Spleen (tissue), 11 donors: Measurements from ENCODE around the gene EHD4. TPM values are rescaled to one million over a fixed set of nuclear protein-coding genes. Genes with fewer than 3 reads are reported as not detected.

ENCODE experiments used
- DNase-seq: peaks from one replicate; pipeline ENCODE4 v3.0.0-alpha.2; 2020
- H3K27ac ChIP-seq, 8 donors: fragments of 200-600 bp; sonication (generic) in 7 of 8; 1 replicate in 4 of 8; 2 replicates in 4 of 8; pipeline versions ENCODE4 v1.5.0 to v1.8.0; 2016 to 2021; ENCODE audit warnings: inconsistent platforms in 4 of 8, mild to moderate bottlenecking in 4 of 8, moderate library complexity in 1 of 8
- H3K27me3 ChIP-seq, 7 donors: fragments of 200-600 bp; sonication (generic) in 6 of 7; replicated peaks in 1 of 7; 1 replicate in 4 of 7; 2 replicates in 3 of 7; pipeline versions ENCODE4 v1.5.0 to v1.8.0; 2016 to 2021; ENCODE audit warnings: inconsistent platforms in 3 of 7, mild to moderate bottlenecking in 1 of 7
- H3K36me3 ChIP-seq, 6 donors: fragments of 200-600 bp; sonication (generic) in 5 of 6; 1 replicate in 4 of 6; 2 replicates in 2 of 6; pipeline versions ENCODE4 v1.5.0 to v1.8.0; 2016 to 2021; ENCODE audit warnings: inconsistent platforms in 2 of 6
- H3K4me1 ChIP-seq, 6 donors: fragments of 200-600 bp; sonication (generic) in 5 of 6; 1 replicate in 3 of 6; 2 replicates in 3 of 6; pipeline versions ENCODE4 v1.5.0 to v1.8.0; 2016 to 2021; ENCODE audit warnings: inconsistent platforms in 3 of 6
- H3K4me3 ChIP-seq, 8 donors: fragments of 200-600 bp; sonication (generic) in 7 of 8; 1 replicate in 4 of 8; 2 replicates in 4 of 8; pipeline versions ENCODE4 v1.5.0 to v1.8.0; 2016 to 2021; ENCODE audit warnings: inconsistent platforms in 4 of 8, mild to moderate bottlenecking in 4 of 8, moderate library complexity in 2 of 8
- H3K9me3 ChIP-seq, 8 donors: fragments of 200-600 bp; sonication (generic) in 7 of 8; 1 replicate in 4 of 8; 2 replicates in 4 of 8; pipeline versions ENCODE4 v1.5.0 to v1.8.0; 2016 to 2021; ENCODE audit warnings: inconsistent platforms in 4 of 8
- CTCF ChIP-seq, 11 experiments: fragments of 200-600 bp in 7 of 11; fragments of 450-650 bp in 4 of 11; sonication (generic) in 4 of 11; IDR thresholded peaks in 8 of 11; conservative IDR thresholded peaks in 3 of 11; 1 replicate in 7 of 11; 2 replicates in 4 of 11; pipeline versions ENCODE4 v1.4.0 to v1.8.0; 2016 to 2021; ENCODE audit warnings: antibody characterized with exemption in 11 of 11, inconsistent platforms in 4 of 11, mild to moderate bottlenecking in 1 of 11
- POLR2A ChIP-seq, 3 donors: fragments of 450-650 bp; IDR thresholded peaks; one replicate each; pipeline ENCODE4 v1.5.1; 2017; ENCODE audit warnings: antibody characterized with exemption in 3 of 3, mild to moderate bottlenecking in 1 of 3
- POLR2AphosphoS5 ChIP-seq, 3 donors: sonication (generic); formaldehyde crosslinking; IDR thresholded peaks; one replicate each; pipeline ENCODE4 v1.5.1; 2017; ENCODE audit warnings: antibody characterized with exemption in 3 of 3
- WGBS, 5 donors: extraction: QIAGEN DNeasy Blood & Tissue Kit in 3 of 5; methylation state at CpG; one replicate each; pipeline versions ENCODE4 v1.1.5 to v1.1.7; 2013 to 2018; 5-methylcytosine and 5-hydroxymethylcytosine counted together
- intact Hi-C: fragments of 100-400 bp; cut with DNase I; formaldehyde crosslinking; loops from one replicate; pipeline ENCODE4 v1.15.0; 2023; ENCODE audit warnings: low total_unique reads
- polyA plus RNA-seq, 3 donors: library from polyadenylated mRNA; stranded (reverse); fragments of 200-250 nt; gene quantifications; one replicate each; pipeline ENCODE4 v1.2.1, GENCODE V29; 2013
- total RNA-seq, 7 donors: library from RNA; depleted of rRNA in 3 of 7; stranded (reverse); fragments of >200 nt in 3 of 7; fragmentation: NEBNext Ultra II Directional in 4 of 7; extraction: Animal tissue kit (Norgen Biotek cat#: 25700) in 4 of 7; gene quantifications; one replicate each; pipeline versions ENCODE4 v1.1.0 to v1.2.1, GENCODE V29; 2016 to 2021
- donor health status: healthy with polysubstance abuse.
- donor health status: DM: no; HTN: no; CAD: no; lungs with moderate emphysema.
- donor health status: DM: no; HTN: no; CAD: no.
- donor health status: Bipolar disorder and iron deficiency.
- donor health status: healthy.
- donor health status: DM: no; HTN: no; CAD: no.
- donor health status: DM: yes; HTN: yes; CAD: no.

EHD4 gene
- total and polyA plus RNA-seq, 10 donors, result 5.5 to 33.2 (median 21.7) TPM

DNA sequence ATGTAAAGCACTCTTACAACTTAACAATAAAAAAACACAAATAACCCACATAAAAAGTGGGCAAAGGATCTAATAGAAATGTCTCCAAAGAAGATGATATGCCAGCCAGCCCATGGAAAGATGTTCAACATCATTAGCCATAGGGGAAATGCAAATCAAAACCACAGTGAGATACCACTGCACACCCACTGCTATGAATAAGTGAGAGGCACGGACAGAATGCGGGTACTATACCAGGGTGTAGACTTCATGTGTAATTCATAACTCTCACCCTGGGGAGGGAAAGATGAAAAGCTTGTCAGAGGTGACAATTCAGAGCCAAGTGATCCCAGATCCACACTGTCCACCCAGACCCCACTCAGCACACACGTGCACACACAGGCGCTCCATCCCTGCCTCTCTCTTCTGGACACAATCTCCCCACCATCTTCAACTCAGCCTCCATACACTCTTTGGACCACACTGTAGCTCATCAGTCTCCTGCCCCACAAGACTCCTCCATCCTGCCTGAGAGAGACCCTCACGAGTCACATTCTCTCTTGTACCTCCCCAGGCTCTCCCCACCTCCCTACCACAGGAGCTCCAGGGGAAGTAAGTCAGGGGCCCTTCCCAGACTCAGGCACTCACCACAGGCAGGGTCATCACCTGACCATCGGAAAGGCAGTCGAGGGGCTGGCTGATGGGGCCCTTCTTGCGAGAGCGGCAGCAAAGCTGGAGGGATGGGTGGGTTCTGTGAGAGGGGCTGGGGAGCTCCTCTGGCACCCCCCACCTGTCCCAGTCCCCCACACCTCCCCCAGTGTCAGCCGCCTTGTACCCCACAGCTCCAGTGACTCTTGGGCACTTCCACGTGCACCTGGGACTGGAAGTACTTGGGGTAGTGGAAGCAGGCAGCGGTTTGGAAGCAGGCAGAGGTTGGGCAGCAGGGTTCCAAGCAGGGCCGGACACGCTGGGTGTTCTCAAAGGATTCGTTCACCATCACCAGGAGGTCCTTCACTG lies 27.2 kb upstream of the EHD4 start:
- Histone ChIP-seq H3K9me3 (no peaks in the 10 kb centered on the region), H3K4me1 (no peaks in the 10 kb centered on the region), H3K27me3 (peaks cover 0 to 16% (median 0%) of the 10 kb centered on the region in 7 donors), H3K36me3 (no peaks in the 10 kb centered on the region), H3K27ac (no peak overlapping the region), H3K4me3 (no peak overlapping the region)
- TF ChIP-seq POLR2A (IDR thresholded peaks at IDR 0.05), result no peak
- TF ChIP-seq POLR2AphosphoS5 (IDR thresholded peaks at IDR 0.05), result no peak
- TF ChIP-seq CTCF (IDR thresholded peaks at IDR 0.05 in 8 of 11, conservative IDR thresholded peaks at IDR 0.05 in 3 of 11), result no peak
- intact Hi-C loops, result no loop called here
- DNase-seq, result no peak
- 74 to 82% (median 76%) methylated on average over 14 to 15 of the region's 15 CpGs for WGBS, 5 donors

DNA sequence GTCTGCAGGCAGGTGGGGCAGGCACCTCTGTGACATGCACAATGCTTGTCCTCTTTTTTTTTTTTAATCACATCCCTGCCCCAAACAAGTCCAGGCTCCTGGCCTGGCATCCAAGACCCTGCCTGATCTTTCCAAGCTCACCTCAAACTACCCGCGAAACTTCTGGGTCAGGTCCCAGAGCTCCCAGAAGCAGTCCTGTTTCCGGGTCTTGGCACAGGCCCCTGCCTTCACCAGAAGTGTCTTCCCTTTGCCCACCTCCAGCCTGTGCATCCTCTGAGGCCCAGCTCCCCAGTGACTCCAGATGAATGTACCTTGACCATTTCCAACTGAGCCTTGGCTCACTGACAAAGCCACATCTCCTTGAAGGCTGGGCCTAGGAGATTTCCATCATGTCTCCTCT lies 25.5 kb upstream of the EHD4 start:
- no peaks in the 10 kb centered on the region for H3K4me1 ChIP-seq
- H3K4me3 ChIP-seq, result no peak overlapping the region
- DNase-seq, result peak; percentile 14
- no peak overlapping the region for H3K27ac ChIP-seq
- no peak for TF ChIP-seq POLR2A (IDR thresholded peaks at IDR 0.05)
- H3K9me3 ChIP-seq, result no peaks in the 10 kb centered on the region
- peaks cover 0 to 16% (median 0%) of the 10 kb centered on the region in 7 donors for H3K27me3 ChIP-seq
- intact Hi-C loops, result no loop called here
- H3K36me3 ChIP-seq, result no peaks in the 10 kb centered on the region
- 52 to 93% (median 81%) methylated on average over 3 of the region's 3 CpGs for WGBS, 5 donors

- H3K36me3 ChIP-seq, result no peaks in the 10 kb centered on the region
- H3K27me3 ChIP-seq, result peaks cover 0 to 16% (median 0%) of the 10 kb centered on the region in 7 donors
- intact Hi-C loops, result no loop called here
- no peak overlapping the region for H3K27ac ChIP-seq
- no peaks in the 10 kb centered on the region for H3K4me1 ChIP-seq
- no peak overlapping the region for H3K4me3 ChIP-seq
- H3K9me3 ChIP-seq, result no peaks in the 10 kb centered on the region
- TF ChIP-seq CTCF (IDR thresholded peaks at IDR 0.05 in 8 of 11, conservative IDR thresholded peaks at IDR 0.05 in 3 of 11) (no peak), POLR2AphosphoS5 (IDR thresholded peaks at IDR 0.05) (no peak), POLR2A (IDR thresholded peaks at IDR 0.05) (no peak)
- WGBS, 5 donors, result 87 to 94% (median 90%) methylated on average over 13 of the region's 13 CpGs
- DNase-seq, result peak; percentile 66
Observed at GRCh38 chr15:41996921-41997592, 24.7 kb upstream of the EHD4 start.

GRCh38 chr15:41996376-41996775 lies 24.0 kb upstream of the EHD4 start:
- TF ChIP-seq POLR2A (IDR thresholded peaks at IDR 0.05) (no peak), POLR2AphosphoS5 (IDR thresholded peaks at IDR 0.05) (no peak), CTCF (IDR thresholded peaks at IDR 0.05 in 8 of 11, conservative IDR thresholded peaks at IDR 0.05 in 3 of 11) (no peak)
- Histone ChIP-seq H3K36me3 (no peaks in the 10 kb centered on the region), H3K27ac (no peak overlapping the region), H3K4me1 (no peaks in the 10 kb centered on the region), H3K27me3 (peaks cover 0 to 16% (median 0%) of the 10 kb centered on the region in 7 donors), H3K9me3 (no peaks in the 10 kb centered on the region), H3K4me3 (no peak overlapping the region)
- WGBS, 5 donors, result 92 to 94% (median 93%) methylated on average over 10 of the region's 10 CpGs
- peak; percentile 51 for DNase-seq
- intact Hi-C loops, result no loop called here
